RWPE2 (cell line): ENCODE results near the gene PPA1.
"Not testable (repeated sequence)": the region's sequence is repeated elsewhere in the genome, so short reads cannot be mapped to it uniquely, and the experiment has no call there.

Experiments
- ATAC-seq: fragments of 200-7000 bp; cut with Tn5 transposase; 3 replicates; pipeline ENCODE4 v1.9.1; 2021; ENCODE audit warnings: low read depth
- DNase-seq: peaks from one replicate; pipeline ENCODE4 v3.0.0-alpha.2; 2020; ENCODE audit warnings: low spot score
- H3K27ac ChIP-seq: fragments of 450-650 bp; 2 replicates; pipeline ENCODE4 v1.5.1; 2017; ENCODE audit warnings: mild to moderate bottlenecking; ENCODE audit not compliant: poor library complexity, severe bottlenecking
- H3K27me3 ChIP-seq: fragments of 250-450 bp; sonication (Bioruptor Pico); 2 replicates; pipeline ENCODE4 v1.5.1; 2021; ENCODE audit warnings: mild to moderate bottlenecking, moderate library complexity; ENCODE audit not compliant: insufficient read depth, poor library complexity, severe bottlenecking
- H3K36me3 ChIP-seq: fragments of 250-450 bp; sonication (Bioruptor Pico); 2 replicates; pipeline ENCODE4 v1.5.1; 2020; ENCODE audit warnings: low read depth, mild to moderate bottlenecking, moderate library complexity
- H3K4me1 ChIP-seq: fragments of 250-450 bp; sonication (Bioruptor Pico); 2 replicates; pipeline ENCODE4 v1.5.1; 2021; ENCODE audit warnings: mild to moderate bottlenecking, moderate library complexity; ENCODE audit not compliant: insufficient read depth, poor library complexity, severe bottlenecking
- H3K4me3 ChIP-seq: fragments of 250-450 bp; sonication (Bioruptor Pico); 2 replicates; pipeline ENCODE4 v1.5.1; 2021; ENCODE audit warnings: mild to moderate bottlenecking, moderate library complexity; ENCODE audit not compliant: severe bottlenecking
- H3K9me3 ChIP-seq: fragments of 250-450 bp; sonication (Bioruptor Pico); 2 replicates; pipeline ENCODE4 v1.5.1; 2021; ENCODE audit warnings: mild to moderate bottlenecking, moderate library complexity; ENCODE audit not compliant: severe bottlenecking
- TF ChIP-seq, protein P1 (sequence below): fragments of 450-650 bp; IDR thresholded peaks from one replicate; pipeline ENCODE4 v1.5.1; 2017; ENCODE audit warnings: mild to moderate bottlenecking, moderate library complexity; ENCODE audit not compliant: poor library complexity, severe bottlenecking

PPA1 gene

DNA sequence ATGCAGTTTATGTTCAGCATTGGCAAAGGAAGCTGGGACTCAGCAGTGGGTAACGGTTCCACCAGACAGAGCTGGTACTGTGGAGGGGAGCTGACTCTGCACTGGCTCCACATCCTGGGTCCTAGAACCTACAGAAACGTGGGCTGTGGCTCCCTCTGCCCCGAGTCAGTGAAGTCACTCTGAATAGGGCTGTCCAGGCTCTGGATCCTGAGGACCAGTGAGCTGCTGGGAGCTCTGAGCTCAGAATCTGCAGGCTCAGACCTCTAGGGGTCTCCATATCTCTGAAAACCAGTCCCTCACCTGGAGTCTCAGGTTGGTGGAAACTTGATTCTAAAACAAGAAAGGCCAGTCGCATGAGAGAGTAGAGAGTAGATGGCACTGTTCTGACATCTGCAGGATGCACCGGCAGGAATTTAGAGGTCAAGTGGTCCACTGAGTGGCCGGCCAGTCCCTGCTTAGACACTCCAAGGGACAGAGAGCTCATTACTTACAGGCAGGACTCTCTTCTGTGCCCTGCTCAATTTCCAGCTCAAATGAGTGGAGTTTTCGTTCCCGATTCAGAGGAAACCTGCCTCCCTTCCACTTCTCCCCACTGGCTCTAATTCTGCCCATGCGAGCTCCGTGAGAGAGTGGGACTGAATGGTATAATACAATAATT is 31.9 kb upstream of the PPA1 start:
- no peaks in the 10 kb centered on the region for H3K36me3 ChIP-seq
- peaks cover 2% of the 10 kb centered on the region for H3K9me3 ChIP-seq
- H3K4me3 ChIP-seq, result no peak overlapping the region
- no peaks in the 10 kb centered on the region for H3K27me3 ChIP-seq
- peaks cover 16% of the 10 kb centered on the region for H3K4me1 ChIP-seq
- TF ChIP-seq, protein P1, sequence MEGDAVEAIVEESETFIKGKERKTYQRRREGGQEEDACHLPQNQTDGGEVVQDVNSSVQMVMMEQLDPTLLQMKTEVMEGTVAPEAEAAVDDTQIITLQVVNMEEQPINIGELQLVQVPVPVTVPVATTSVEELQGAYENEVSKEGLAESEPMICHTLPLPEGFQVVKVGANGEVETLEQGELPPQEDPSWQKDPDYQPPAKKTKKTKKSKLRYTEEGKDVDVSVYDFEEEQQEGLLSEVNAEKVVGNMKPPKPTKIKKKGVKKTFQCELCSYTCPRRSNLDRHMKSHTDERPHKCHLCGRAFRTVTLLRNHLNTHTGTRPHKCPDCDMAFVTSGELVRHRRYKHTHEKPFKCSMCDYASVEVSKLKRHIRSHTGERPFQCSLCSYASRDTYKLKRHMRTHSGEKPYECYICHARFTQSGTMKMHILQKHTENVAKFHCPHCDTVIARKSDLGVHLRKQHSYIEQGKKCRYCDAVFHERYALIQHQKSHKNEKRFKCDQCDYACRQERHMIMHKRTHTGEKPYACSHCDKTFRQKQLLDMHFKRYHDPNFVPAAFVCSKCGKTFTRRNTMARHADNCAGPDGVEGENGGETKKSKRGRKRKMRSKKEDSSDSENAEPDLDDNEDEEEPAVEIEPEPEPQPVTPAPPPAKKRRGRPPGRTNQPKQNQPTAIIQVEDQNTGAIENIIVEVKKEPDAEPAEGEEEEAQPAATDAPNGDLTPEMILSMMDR, result peak; percentile 45
- DNase-seq, result no peak
- peak; percentile 40; the same call in 2 of the 3 replicates for ATAC-seq
- no peak overlapping the region for H3K27ac ChIP-seq

DNA sequence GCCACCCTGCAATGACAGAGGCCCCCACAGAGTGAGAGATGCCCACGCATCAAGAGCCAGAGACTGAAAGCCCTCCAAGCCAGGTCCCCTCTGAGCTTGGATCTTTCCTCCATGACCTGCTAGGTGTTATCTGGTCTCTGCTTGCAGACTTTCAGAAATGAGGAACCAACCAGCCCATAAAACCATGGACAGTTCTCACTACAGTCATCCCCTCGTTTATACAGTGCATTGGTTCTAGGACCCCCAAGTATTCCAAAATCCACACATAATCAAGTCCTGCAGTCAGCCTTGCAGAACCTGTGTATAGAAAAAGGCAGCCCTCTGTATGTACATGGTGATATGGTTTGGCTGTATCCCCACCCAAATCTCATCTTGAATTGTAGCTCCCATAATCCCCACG is 27.5 kb upstream of the PPA1 start:
- TF ChIP-seq, protein P1, result no peak
- DNase-seq (no peak), ATAC-seq (no peak)
- no peak overlapping the region for H3K27ac ChIP-seq
- H3K9me3 ChIP-seq, result peaks cover 2% of the 10 kb centered on the region
- H3K4me3 ChIP-seq, result no peak overlapping the region
- H3K27me3 ChIP-seq, result no peaks in the 10 kb centered on the region
- H3K4me1 ChIP-seq, result peaks cover under 1% of the 10 kb centered on the region
- no peaks in the 10 kb centered on the region for H3K36me3 ChIP-seq

DNA sequence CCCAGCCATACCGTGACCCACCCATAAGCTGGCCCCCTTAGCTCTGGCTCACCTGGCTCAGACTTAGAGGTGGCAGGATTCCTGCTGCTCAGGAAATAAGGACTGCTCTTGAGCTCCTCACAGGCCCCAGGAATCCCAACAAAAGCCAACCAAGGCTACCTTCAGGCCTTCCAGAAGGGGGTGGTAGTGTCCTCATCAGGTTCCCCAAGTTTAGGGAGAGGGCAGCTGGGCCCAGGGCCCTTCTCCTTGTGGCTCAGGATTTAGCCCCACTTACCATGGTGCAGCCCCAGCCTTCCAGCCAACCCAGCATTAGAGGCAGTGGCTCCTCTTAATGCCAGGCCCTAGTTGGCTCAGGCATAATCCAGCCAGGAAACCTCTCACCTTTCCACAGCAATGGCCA is 27.0 kb upstream of the PPA1 start:
- DNase-seq, result no peak
- no peak for ATAC-seq
- Histone ChIP-seq H3K4me1 (peaks cover 3% of the 10 kb centered on the region), H3K4me3 (no peak overlapping the region), H3K27ac (no peak overlapping the region), H3K36me3 (no peaks in the 10 kb centered on the region), H3K9me3 (peaks cover 2% of the 10 kb centered on the region), H3K27me3 (no peaks in the 10 kb centered on the region)
- TF ChIP-seq, protein P1, result no peak

GRCh38 chr10:70258216-70258615 is 25.0 kb upstream of the PPA1 start:
- H3K4me3 ChIP-seq, result no peak overlapping the region
- TF ChIP-seq, protein P1, result no peak
- H3K9me3 ChIP-seq, result peaks cover 2% of the 10 kb centered on the region
- DNase-seq, result no peak
- no peaks in the 10 kb centered on the region for H3K36me3 ChIP-seq
- ATAC-seq, result no peak
- H3K27ac ChIP-seq, result no peak overlapping the region
- no peaks in the 10 kb centered on the region for H3K27me3 ChIP-seq
- H3K4me1 ChIP-seq, result peaks cover 3% of the 10 kb centered on the region

GRCh38 chr10:70257816-70258215 is 24.6 kb upstream of the PPA1 start:
- not testable (repeated sequence) for H3K4me1 ChIP-seq, H3K9me3 ChIP-seq, H3K27me3 ChIP-seq, ATAC-seq, H3K36me3 ChIP-seq, DNase-seq, H3K4me3 ChIP-seq, H3K27ac ChIP-seq
